ENCODE measurements around the gene LIMD2. TPM values are rescaled to one million over a fixed set of nuclear protein-coding genes. Genes with fewer than 3 reads are reported as not detected.

LIMD2 gene
- total RNA-seq, 1 experiment from 2014 or later, result 3.3 TPM

- no peak for DNase-seq
- H3K4me3 ChIP-seq, result no peak overlapping the region
- no peaks in the 10 kb centered on the region for H3K27me3 ChIP-seq
- H3K36me3 ChIP-seq, result peaks cover 17% of the 10 kb centered on the region
- no peaks in the 10 kb centered on the region for H3K9me3 ChIP-seq
Observed at GRCh38 chr17:63693411-63694113, 6.4 kb downstream of the LIMD2 start.

GRCh38 chr17:63692195-63692816 lies 7.6 kb downstream of the LIMD2 start:
- DNase-seq, result no peak
- Histone ChIP-seq H3K27me3 (no peaks in the 10 kb centered on the region), H3K9me3 (no peaks in the 10 kb centered on the region), H3K36me3 (peaks cover 20% of the 10 kb centered on the region), H3K4me3 (no peak overlapping the region)

- Histone ChIP-seq H3K36me3 (peaks cover 26% of the 10 kb centered on the region), H3K27me3 (no peaks in the 10 kb centered on the region), H3K9me3 (no peaks in the 10 kb centered on the region), H3K4me3 (no peak overlapping the region)
- no peak for DNase-seq
Observed at GRCh38 chr17:63689479-63689878, 10.4 kb downstream of the LIMD2 start.

- H3K4me3 ChIP-seq, result no peak overlapping the region
- DNase-seq, result no peak
- no peaks in the 10 kb centered on the region for H3K9me3 ChIP-seq
- H3K36me3 ChIP-seq, result peaks cover 30% of the 10 kb centered on the region
- no peaks in the 10 kb centered on the region for H3K27me3 ChIP-seq
Observed at GRCh38 chr17:63688396-63689020, 11.4 kb downstream of the LIMD2 start.

DNA sequence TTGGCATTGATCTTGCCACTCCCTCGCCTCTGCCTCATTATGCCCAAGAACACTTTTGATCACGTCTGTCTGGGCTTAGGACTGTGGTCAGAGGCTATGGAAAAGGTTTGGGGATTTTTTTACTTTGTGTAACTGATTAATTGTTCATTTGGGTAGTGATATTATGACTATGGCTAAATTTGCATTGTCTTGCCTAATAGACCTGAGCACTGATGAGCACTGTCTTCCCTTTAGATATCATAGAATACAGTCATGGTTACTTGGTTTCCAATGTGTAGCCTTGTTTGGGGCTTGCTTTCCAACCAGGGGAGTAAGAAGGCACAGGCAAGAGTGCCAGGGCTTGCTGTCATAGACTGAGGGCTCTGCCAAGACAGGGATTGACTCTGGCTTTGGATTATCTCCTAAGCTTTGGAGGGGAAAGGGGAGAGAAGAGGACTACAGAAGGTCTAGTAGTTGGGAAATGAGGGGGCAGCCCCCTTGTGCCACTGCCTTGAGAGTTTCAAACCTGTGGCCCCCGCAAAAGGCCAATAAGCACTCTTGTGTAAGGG lies 13.7 kb downstream of the LIMD2 start:
- Histone ChIP-seq H3K9me3 (no peaks in the 10 kb centered on the region), H3K4me3 (no peak overlapping the region), H3K27me3 (no peaks in the 10 kb centered on the region), H3K36me3 (peaks cover 29% of the 10 kb centered on the region)
- peak; percentile 57 for DNase-seq

- Histone ChIP-seq H3K36me3 (peaks cover 29% of the 10 kb centered on the region), H3K9me3 (no peaks in the 10 kb centered on the region), H3K27me3 (no peaks in the 10 kb centered on the region), H3K4me3 (no peak overlapping the region)
- DNase-seq, result no peak
Observed at GRCh38 chr17:63685578-63685977, 14.3 kb downstream of the LIMD2 start.

DNA sequence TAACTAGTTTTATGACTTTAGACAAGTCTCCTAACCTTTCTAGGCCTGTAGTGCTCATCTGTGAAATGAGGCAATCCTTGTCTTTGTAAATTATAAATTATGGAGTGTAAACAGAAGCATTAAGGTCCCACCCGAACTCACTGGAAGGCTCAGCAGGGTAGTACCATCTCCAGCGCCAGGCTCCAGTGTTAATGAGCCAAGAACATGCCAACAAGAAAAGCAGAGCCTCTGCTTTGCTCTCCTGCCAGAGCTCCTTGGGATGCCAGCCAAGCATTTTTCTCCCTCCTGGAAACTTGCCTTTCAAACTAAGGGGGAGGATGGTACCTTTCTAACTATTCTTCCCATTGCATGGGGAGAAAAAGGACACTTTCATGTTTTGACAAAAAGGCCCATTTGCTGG lies 14.9 kb downstream of the LIMD2 start:
- peak; percentile 84 for DNase-seq
- H3K4me3 ChIP-seq, result no peak overlapping the region
- H3K36me3 ChIP-seq, result peaks cover 25% of the 10 kb centered on the region
- no peaks in the 10 kb centered on the region for H3K27me3 ChIP-seq
- no peaks in the 10 kb centered on the region for H3K9me3 ChIP-seq

DNA sequence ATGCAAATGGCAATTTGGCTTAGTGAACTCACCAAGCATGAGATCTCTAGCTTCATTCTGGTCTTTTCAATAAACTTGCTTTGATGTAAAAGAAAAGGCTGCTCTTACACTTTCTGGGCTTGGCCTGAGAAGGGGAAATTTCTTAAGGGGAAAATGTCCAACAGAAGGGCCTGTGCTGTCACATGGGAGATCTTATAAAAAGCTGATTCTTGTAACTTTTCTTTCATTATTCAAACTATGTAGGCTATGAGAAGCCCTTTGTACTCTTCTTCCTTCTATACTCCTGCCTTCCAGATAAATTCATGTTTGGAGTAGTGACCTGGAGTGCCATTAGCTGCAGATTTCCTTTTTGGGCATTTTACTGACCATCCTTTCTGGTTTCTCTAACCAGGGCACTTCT lies 16.9 kb downstream of the LIMD2 start:
- Histone ChIP-seq H3K27me3 (no peaks in the 10 kb centered on the region), H3K9me3 (no peaks in the 10 kb centered on the region), H3K36me3 (peaks cover 20% of the 10 kb centered on the region), H3K4me3 (no peak overlapping the region)
- no peak for DNase-seq

DNA sequence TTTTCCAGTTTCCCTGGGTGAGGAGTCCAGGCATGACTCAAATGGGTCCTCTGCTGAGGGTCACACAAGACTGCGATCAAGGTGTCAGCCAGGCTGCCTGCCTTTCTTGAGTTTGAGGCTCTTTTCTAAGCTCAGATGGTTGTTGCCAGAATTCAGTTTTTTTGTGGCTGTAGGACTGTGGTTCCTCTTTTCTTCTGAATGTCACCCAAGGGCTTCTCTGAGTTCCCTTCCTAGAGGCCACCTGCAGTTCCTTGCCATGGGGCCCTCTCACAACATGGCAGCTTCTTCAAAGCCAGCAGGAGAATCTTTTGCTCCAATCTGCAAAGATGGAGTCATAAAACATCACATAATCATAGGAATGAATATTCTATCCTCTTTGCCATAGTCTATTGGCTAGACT lies 17.5 kb downstream of the LIMD2 start:
- no peak for DNase-seq
- H3K9me3 ChIP-seq, result no peaks in the 10 kb centered on the region
- peaks cover 20% of the 10 kb centered on the region for H3K36me3 ChIP-seq
- no peak overlapping the region for H3K4me3 ChIP-seq
- no peaks in the 10 kb centered on the region for H3K27me3 ChIP-seq

DNA sequence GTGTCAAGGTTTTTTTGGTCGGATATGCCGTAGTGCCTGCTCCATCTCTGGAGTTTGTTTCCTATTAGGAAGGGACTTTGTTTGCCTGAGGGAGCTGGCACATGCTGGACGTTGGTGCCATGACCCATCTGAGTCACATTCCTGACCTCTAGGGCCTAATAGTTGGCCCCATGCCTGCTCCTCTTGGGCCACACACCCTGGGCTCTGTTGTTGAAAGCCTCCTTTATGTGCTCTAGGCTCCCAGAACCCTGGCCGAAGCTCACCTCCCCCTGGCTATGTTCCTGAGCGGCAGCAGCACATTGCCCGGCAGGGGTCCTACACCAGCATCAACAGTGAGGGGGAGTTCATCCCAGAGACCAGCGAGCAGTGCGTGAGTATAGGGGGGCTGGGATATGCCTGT lies 18.4 kb downstream of the LIMD2 start:
- no peaks in the 10 kb centered on the region for H3K9me3 ChIP-seq
- DNase-seq, result peak; percentile 53
- peaks cover 20% of the 10 kb centered on the region for H3K36me3 ChIP-seq
- no peaks in the 10 kb centered on the region for H3K27me3 ChIP-seq
- H3K4me3 ChIP-seq, result no peak overlapping the region

DNA sequence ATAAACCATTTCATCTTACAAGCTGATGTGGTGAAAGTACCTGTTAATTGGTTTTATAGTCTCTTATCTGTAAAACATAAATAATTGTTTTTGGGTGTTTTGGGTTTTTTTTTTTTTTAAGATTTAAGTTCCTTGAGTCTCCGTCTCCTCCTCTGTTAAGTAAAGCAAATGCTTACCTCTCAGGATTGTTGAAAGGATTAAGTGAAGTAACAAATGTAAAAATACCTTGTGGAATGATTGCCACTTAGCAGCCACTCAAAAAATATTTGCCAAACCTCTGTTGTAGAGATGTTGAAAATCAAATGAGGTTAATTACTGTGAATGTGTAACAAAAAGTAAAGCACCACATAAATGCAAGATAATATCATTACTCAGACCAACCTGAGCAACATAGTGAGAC lies 19.2 kb downstream of the LIMD2 start:
- Histone ChIP-seq H3K9me3 (no peaks in the 10 kb centered on the region), H3K4me3 (no peak overlapping the region), H3K27me3 (no peaks in the 10 kb centered on the region), H3K36me3 (peaks cover 17% of the 10 kb centered on the region)
- DNase-seq, result no peak

GRCh38 chr17:63679214-63679613 lies 20.7 kb downstream of the LIMD2 start:
- Histone ChIP-seq H3K9me3 (no peaks in the 10 kb centered on the region), H3K27me3 (no peaks in the 10 kb centered on the region), H3K4me3 (no peak overlapping the region), H3K36me3 (peaks cover 13% of the 10 kb centered on the region)
- DNase-seq, result no peak

DNA sequence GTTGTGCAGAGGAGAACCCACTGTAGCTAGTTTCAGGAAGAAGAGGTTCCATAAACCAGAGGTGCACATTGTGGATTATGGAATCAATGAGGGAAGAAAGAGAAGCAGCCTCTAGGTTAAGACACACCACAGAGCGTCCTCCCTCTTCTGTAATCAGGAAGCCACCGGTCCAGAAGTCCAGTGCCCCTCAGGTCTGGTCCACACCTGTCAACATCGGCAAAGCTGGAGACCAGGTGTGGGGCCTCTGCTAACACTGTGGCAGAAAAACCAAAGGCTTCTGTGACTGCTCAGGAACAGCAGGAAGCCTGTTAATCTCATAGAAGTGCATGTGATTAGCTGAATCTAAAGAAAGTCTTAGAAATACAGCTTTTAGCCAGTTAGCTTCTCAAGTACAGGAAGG lies 23.3 kb downstream of the LIMD2 start:
- H3K4me3 ChIP-seq, result no peak overlapping the region
- no peaks in the 10 kb centered on the region for H3K9me3 ChIP-seq
- peaks cover 3% of the 10 kb centered on the region for H3K36me3 ChIP-seq
- no peak for DNase-seq
- H3K27me3 ChIP-seq, result no peaks in the 10 kb centered on the region

- Histone ChIP-seq H3K9me3 (no peaks in the 10 kb centered on the region), H3K27me3 (no peaks in the 10 kb centered on the region), H3K4me3 (no peak overlapping the region), H3K36me3 (peaks cover 5% of the 10 kb centered on the region)
- peak; percentile 87 for DNase-seq
Observed at GRCh38 chr17:63675607-63676546, 24.0 kb downstream of the LIMD2 start.

- no peak overlapping the region for H3K4me3 ChIP-seq
- no peaks in the 10 kb centered on the region for H3K27me3 ChIP-seq
- peaks cover 5% of the 10 kb centered on the region for H3K36me3 ChIP-seq
- DNase-seq, result no peak
- no peaks in the 10 kb centered on the region for H3K9me3 ChIP-seq
Observed at GRCh38 chr17:63675231-63675606, 24.7 kb downstream of the LIMD2 start.

DNA sequence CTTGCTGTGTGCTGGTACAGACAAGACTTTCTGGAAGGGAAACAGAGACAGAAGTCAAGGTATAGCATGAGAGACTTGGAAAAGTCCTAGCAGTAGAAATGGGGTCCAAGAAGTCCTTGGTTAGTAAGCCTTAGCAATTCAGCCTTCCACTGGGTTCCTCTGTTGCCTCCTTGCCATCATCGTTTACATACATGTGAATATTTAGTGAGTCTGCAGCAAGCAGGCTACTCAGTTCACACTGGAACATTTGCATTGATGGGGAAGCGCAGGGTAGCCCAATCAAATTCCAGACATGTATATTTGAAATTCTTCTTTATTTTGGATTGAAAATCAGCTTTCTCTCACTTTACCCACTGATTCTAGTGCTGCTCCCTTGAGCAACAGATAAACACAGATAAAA lies 27.1 kb downstream of the LIMD2 start:
- Histone ChIP-seq H3K9me3 (no peaks in the 10 kb centered on the region), H3K4me3 (no peak overlapping the region), H3K27me3 (no peaks in the 10 kb centered on the region), H3K36me3 (peaks cover 19% of the 10 kb centered on the region)
- DNase-seq, result no peak
